ENCODE results near the gene EXOC4. TPM values are rescaled to one million over a fixed set of nuclear protein-coding genes. Genes with fewer than 3 reads are reported as not detected.

The EXOC4 gene
- total and polyA plus RNA-seq, 2 of the 13 experiments (the other 11 are each of a cell fraction or from before 2014, with no cell fraction given) = 22.5 to 39.0 TPM

GRCh38 chr7:133491846-133492652, 239.2 kb downstream of the EXOC4 start:
- Histone ChIP-seq H3K4me1 (ENCODE audit: insufficient read depth, low read length) (no peaks in the 10 kb centered on the region), H3K9me3 (ENCODE audit: low read length) (no peaks in the 10 kb centered on the region), H3K79me2 (ENCODE audit: insufficient read depth, low read length) (no peaks in the 10 kb centered on the region), H3K9ac (ENCODE audit: insufficient read depth, low read depth, low read length) (no peak overlapping the region), H3K4me3 (replicated peaks in 1 of 3; ENCODE audit: insufficient read depth in 1 of 3, low read depth in 2 of 3, low read length in 3 of 3) (no peak overlapping the region), H3K27ac (ENCODE audit: extremely low read length, insufficient read depth, low read length) (no peak overlapping the region), H4K20me1 (ENCODE audit: insufficient read depth, low read length) (no peaks in the 10 kb centered on the region), H3K36me3 (replicated peaks in 1 of 2; ENCODE audit: control insufficient read depth in 1 of 2, insufficient read depth in 2 of 2, low read length in 2 of 2) (0 out of 5 replicates have a peak, but pooled peaks cover 0 to 1% of the 10 kb centered on the region in 2 experiments), H3K4me2 (ENCODE audit: low read depth, low read length) (no peak overlapping the region), H3K27me3 (ENCODE audit: control insufficient read depth in 1 of 2, insufficient read depth in 2 of 2, low read length in 2 of 2) (no peaks in the 10 kb centered on the region), H2AFZ (ENCODE audit: low read length) (no peak overlapping the region)
- DNase-seq (ENCODE audit: low spot score) (no peak), FAIRE-seq (no peak), ATAC-seq (no peak)
- 98% methylated on average over 6 of the region's 6 CpGs for whole genome bisulfite sequencing (ENCODE audit: low lambda C conversion rate)
- BruUV-seq (replicated peaks) = no TSS peak
- ChIA-PET CTCF (ENCODE audit: low intra/inter-chr PET ratio, low total read pairs) (no interaction called here), POLR2A (no interaction called here)
- TF ChIP-seq TOE1 (CRISPR knock-in tag; IDR thresholded peaks at IDR 0.05) (no peak), ZFP36L1 (CRISPR knock-in tag; IDR thresholded peaks at IDR 0.05) (no peak), ATF7 (IDR thresholded peaks at IDR 0.05) (peak; percentile 91), ATF7 (CRISPR knock-in tag; IDR thresholded peaks at IDR 0.05) (no peak)
- in situ Hi-C loops (cut with HindIII; ENCODE audit: extremely low pct_ligation_motif_present, low pct_unique_long_range_greater_than_20kb) (no loop called here), intact Hi-C loops (cut with micrococcal nuclease; ENCODE audit: unreplicated experiment) (loop anchor here (1.0 kb wide), 1 partner anchor 14 kb away; no protein-coding TSS in a partner anchor)

- no TSS peak for BruUV-seq (replicated peaks)
- WGBS (ENCODE audit: low lambda C conversion rate) = 100% methylated on average over 1 of the region's 1 CpG
- CTCF ChIA-PET (ENCODE audit: low intra/inter-chr PET ratio, low total read pairs) = no interaction called here
Measured at GRCh38 chr7:133497061-133497460, 244.2 kb downstream of the EXOC4 start.

More at GRCh38 chr7:133497061-133497460, 244.2 kb downstream of the EXOC4 start:
- FAIRE-seq (no peak), DNase-seq (ENCODE audit: low spot score) (no peak), ATAC-seq (no peak)
- H3K9me3 ChIP-seq (ENCODE audit: low read length) = no peaks in the 10 kb centered on the region
- H2AFZ ChIP-seq (ENCODE audit: low read length) = no peak overlapping the region
- no peak overlapping the region for H3K27ac ChIP-seq (ENCODE audit: extremely low read length, insufficient read depth, low read length)
- POLR2A ChIA-PET = no interaction called here
- H4K20me1 ChIP-seq (ENCODE audit: insufficient read depth, low read length) = no peaks in the 10 kb centered on the region
- intact Hi-C loops (cut with micrococcal nuclease; ENCODE audit: unreplicated experiment) (no loop called here), in situ Hi-C loops (cut with HindIII; ENCODE audit: extremely low pct_ligation_motif_present, low pct_unique_long_range_greater_than_20kb) (no loop called here)
- H3K36me3 ChIP-seq (replicated peaks in 1 of 2; ENCODE audit: control insufficient read depth in 1 of 2, insufficient read depth in 2 of 2, low read length in 2 of 2) = no peaks in the 10 kb centered on the region
- no peaks in the 10 kb centered on the region for H3K27me3 ChIP-seq (ENCODE audit: control insufficient read depth in 1 of 2, insufficient read depth in 2 of 2, low read length in 2 of 2)
- no peaks in the 10 kb centered on the region for H3K79me2 ChIP-seq (ENCODE audit: insufficient read depth, low read length)
- no peak overlapping the region for H3K9ac ChIP-seq (ENCODE audit: insufficient read depth, low read depth, low read length)
- H3K4me3 ChIP-seq (replicated peaks in 1 of 3; ENCODE audit: insufficient read depth in 1 of 3, low read depth in 2 of 3, low read length in 3 of 3) = no peak overlapping the region
- H3K4me2 ChIP-seq (ENCODE audit: low read depth, low read length) = no peak overlapping the region
- no peaks in the 10 kb centered on the region for H3K4me1 ChIP-seq (ENCODE audit: insufficient read depth, low read length)
- TF ChIP-seq HDAC6 (IDR thresholded peaks at IDR 0.05; ENCODE audit: low read depth, low read length) = no peak
- peak; percentile 48 for TF ChIP-seq MAFF (IDR thresholded peaks at IDR 0.05; ENCODE audit: low read depth, low read length)
- TF ChIP-seq MED1 (CRISPR knock-in tag; IDR thresholded peaks at IDR 0.05) = no peak
- TF ChIP-seq KAT8 (CRISPR knock-in tag; IDR thresholded peaks at IDR 0.05) = no peak
- TF ChIP-seq NFATC3 (CRISPR knock-in tag; IDR thresholded peaks at IDR 0.05) = no peak
- TF ChIP-seq MAFK (conservative IDR thresholded peaks at IDR 0.05 in 1 of 2, IDR thresholded peaks at IDR 0.05 in 1 of 2; ENCODE audit: low read length in 2 of 2) = peak; percentile 46 to 57; a peak in 1 of 4 replicates
- no peak for TF ChIP-seq ZBTB8A (CRISPR knock-in tag; IDR thresholded peaks at IDR 0.05; ENCODE audit: borderline replicate concordance, low read depth)

All from HepG2 (cell line).